ENCODE results near the gene ARID3A.

- no peak for TF ChIP-seq GATA2 (IDR thresholded peaks at IDR 0.05; ENCODE audit: insufficient read depth, insufficient read length, low read depth, low read length)
- no peak for TF ChIP-seq CTCF (IDR thresholded peaks at IDR 0.05; ENCODE audit: extremely low read depth in 1 of 2, insufficient read depth in 1 of 2, low read depth in 1 of 2, low read length in 2 of 2)
- TF ChIP-seq EZH2 (IDR thresholded peaks at IDR 0.05; ENCODE audit: borderline replicate concordance, low read depth, low read length, severe bottlenecking): no peak
- no peak for TF ChIP-seq MAX (IDR thresholded peaks at IDR 0.05; ENCODE audit: insufficient read depth, insufficient read length)
- TF ChIP-seq POLR2A (IDR thresholded peaks at IDR 0.05; ENCODE audit: low read depth, low read length): no peak
- TF ChIP-seq POLR2AphosphoS5 (IDR thresholded peaks at IDR 0.05; ENCODE audit: insufficient read depth, low read depth, low read length): no peak
- TF ChIP-seq JUN (IDR thresholded peaks at IDR 0.05; ENCODE audit: borderline replicate concordance, insufficient read depth, insufficient read length, low read depth): no peak
- no peak for TF ChIP-seq MYC (IDR thresholded peaks at IDR 0.05; ENCODE audit: low read depth, low read length)
- TF ChIP-seq FOS (IDR thresholded peaks at IDR 0.05; ENCODE audit: borderline replicate concordance, insufficient read depth, low read length): no peak
These were observed 85.0 kb downstream of the ARID3A start for GRCh38 chr19:1010586-1011510.
